KBM-7 (cell line): ENCODE measurements around the gene ATOH8.
"Not testable (repeated sequence)": the region's sequence is repeated elsewhere in the genome, so short reads cannot be mapped to it uniquely, and the experiment has no call there.

Source experiments
- DNase-seq: peaks from one replicate; pipeline ENCODE4 v3.0.0-alpha.2; 2015
- in situ Hi-C: fragments of 300-500 bp; cut with MboI; formaldehyde crosslinking; loops from 2 replicates; pipeline ENCODE4 v1.14.3; 2020; ENCODE audit warnings: low sequenced_read_pairs, low pct_unique_long_range_greater_than_20kb, mixed read lengths

The ATOH8 gene, protein sequence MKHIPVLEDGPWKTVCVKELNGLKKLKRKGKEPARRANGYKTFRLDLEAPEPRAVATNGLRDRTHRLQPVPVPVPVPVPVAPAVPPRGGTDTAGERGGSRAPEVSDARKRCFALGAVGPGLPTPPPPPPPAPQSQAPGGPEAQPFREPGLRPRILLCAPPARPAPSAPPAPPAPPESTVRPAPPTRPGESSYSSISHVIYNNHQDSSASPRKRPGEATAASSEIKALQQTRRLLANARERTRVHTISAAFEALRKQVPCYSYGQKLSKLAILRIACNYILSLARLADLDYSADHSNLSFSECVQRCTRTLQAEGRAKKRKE

DNA sequence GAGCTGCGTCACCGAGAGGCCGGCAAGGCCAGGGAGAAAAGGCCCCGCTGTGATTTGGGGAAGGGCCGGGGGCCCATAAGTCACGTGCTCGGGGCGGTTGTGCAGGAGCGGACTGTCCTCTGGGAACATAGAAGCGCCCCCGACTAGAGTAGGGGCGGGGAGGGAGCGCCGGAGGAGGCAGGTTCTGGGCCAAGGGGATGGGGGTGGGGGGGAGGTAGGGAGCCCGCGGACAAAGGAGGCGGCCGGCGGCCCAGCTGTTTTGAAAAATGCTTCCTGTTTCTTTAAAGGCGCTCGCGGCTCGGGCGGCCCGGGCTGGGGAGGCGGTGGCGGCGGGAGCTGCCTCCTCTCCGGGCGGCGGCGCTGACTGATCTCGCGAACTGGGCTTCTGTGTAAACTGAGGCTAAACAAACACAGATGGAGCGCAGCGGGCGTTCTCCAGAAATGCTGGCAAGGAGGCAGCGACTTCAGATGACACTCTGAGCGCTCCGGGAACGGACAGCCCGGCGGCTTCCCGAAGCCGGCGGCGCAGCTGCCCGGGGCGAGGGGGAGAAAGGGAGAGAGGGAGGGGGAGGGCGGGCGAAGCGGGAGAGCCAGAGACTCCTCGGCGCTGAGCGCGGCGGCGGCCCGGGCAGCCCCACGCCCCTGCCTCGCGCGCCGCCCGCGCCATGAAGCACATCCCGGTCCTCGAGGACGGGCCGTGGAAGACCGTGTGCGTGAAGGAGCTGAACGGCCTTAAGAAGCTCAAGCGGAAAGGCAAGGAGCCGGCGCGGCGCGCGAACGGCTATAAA is at the start of gene ATOH8:
Gene ATOH8, plus strand, starts transcription at position 467 of the 788 bp plus-strand sequence. Its CDS starts 199 bp downstream, at position 666.
- DNase-seq = peak; percentile 62
- in situ Hi-C loops = no loop called here

GRCh38 chr2:85704038-85704437 is 49.8 kb upstream of the ATOH8 start:
- no peak for DNase-seq
- in situ Hi-C loops = no loop called here

DNA sequence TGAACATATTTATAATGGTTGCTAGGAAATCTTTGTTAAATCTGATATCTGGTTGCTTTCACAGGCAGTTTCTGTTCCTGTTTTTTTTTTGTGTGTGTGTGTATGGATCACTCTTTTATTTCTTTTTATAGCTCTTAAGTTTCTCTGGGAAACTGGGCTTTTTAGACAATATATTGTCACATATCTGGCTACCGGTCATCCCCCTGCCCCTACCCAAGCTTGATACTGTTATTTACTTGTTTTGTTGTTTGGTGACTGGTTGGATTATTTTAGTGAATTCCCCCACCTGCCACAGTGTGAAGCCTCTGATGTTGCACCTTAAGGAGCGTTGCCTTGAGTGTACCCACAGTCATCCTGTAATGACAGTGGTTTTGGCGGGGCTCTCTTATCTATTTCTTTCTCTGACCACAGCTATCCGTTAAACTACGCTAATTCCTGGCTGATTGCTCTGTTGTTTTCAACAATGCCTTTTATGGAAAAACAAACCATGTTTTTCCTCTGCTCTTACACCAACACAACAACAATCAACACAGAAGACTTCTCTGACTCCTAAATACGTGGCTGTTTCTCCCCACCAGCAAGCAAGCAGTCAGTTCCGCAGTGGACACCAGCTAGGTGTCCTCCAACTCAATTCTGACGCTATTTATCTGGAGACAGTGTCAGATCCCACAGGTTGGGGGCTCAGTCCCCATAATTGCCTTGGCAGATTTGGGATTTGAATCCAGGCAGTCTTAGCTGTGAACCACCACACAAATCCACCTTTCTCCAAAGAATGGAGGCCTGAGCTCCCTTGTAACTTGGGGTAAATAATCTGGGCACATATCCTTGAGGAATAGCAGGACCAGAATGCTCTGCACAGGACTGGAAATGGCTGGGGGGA is 48.8 kb upstream of the ATOH8 start:
- in situ Hi-C loops = no loop called here
- peak; percentile 53 for DNase-seq

GRCh38 chr2:85705680-85706039 is 48.1 kb upstream of the ATOH8 start:
- in situ Hi-C loops = no loop called here
- peak; percentile 41 for DNase-seq

DNA sequence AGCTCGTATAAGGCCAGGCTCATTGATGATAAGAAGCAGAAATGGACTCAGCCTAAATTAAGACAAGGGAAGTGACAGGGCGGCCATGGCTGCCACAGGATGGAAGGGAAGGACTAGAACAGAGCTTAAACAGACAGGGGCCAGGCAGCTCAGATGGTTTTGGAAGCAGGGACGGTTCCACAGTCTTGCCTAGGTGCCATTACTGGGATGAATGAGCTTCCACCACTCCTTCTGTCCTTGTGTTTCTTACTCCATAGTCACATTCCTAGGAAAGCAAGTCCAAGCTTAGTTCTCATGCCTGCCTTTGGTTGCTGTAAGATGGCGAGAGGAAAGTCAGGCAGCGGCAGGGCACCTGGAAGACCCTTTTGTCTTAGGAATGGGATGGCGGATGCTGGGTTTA is 47.7 kb upstream of the ATOH8 start:
- no peak for DNase-seq
- in situ Hi-C loops = no loop called here

GRCh38 chr2:85706599-85707296 is 47.0 kb upstream of the ATOH8 start:
- peak; percentile 35 for DNase-seq
- in situ Hi-C loops = no loop called here

- in situ Hi-C loops = no loop called here
- DNase-seq = peak; percentile 89
Observed at GRCh38 chr2:85707304-85707703, 46.5 kb upstream of the ATOH8 start.

GRCh38 chr2:85708641-85709040 is 45.1 kb upstream of the ATOH8 start:
- in situ Hi-C loops = no loop called here

GRCh38 chr2:85709401-85709811 is 44.4 kb upstream of the ATOH8 start:
- in situ Hi-C loops = no loop called here
- DNase-seq = peak; percentile 46

More at GRCh38 chr2:85708641-85709040, 45.1 kb upstream of the ATOH8 start:
- no peak for DNase-seq

- DNase-seq = no peak
- in situ Hi-C loops = no loop called here
Observed at GRCh38 chr2:85710687-85711577, 42.9 kb upstream of the ATOH8 start.

- in situ Hi-C loops = no loop called here
- no peak for DNase-seq
Observed at GRCh38 chr2:85711578-85712060, 42.2 kb upstream of the ATOH8 start.

DNA sequence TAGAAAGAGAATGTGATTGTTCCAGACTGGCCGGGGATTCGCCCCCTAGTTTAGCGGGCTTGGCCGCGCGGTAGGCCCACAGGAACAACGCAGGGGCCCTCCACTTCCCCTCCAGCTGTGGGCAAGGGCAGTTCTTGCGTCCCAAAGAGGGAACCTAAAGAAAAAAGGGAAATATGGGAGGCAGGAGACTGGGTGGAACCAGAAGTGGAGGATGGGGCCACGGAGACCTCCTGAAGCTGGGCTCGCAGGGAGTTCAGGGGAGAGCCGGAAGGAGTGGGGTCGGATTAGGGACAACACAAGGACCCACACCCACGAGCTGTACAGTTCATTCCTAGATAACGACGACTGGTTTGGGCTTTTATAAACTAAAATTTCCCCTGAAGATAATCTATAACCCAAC is 41.5 kb upstream of the ATOH8 start:
- in situ Hi-C loops = no loop called here
- peak; percentile 79 for DNase-seq

DNA sequence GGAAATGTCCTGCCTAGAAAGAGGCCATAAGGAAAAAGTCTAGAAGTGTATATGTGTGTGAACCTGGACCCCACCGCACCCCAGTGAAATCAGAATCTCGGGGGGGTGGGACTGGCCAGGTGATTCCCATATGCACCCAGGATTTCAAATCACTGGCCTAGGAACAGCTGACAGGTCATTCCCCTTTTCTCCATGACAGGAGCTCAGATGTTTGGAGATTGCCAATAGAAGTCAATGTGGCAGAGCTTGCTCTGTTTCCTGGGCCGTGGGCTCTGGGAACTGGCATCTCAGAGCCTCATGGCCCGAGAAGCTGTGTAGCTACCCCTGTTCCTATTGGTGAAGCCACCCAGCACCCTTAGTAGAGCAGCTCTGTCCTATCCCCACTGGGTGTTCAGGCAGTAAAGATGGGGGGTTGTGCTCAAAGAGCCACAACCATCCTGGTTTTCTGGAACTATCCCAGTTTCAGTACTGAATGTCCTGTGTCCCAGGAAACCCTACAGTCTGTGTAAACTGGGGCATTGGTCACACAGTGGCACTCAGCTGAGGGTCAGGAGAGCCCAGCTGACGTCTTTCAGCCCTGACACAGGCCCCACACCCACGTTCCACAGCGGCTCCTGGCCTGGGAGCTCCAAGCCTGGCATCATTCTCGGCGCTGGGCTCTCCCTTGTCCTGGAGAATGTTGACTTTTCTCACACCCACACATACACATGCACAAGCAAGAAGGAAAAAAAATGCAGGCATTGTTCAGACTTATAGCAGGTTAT is 40.8 kb upstream of the ATOH8 start:
- DNase-seq = no peak
- in situ Hi-C loops = no loop called here

- in situ Hi-C loops = no loop called here
- no peak for DNase-seq
Observed at GRCh38 chr2:85713836-85714235, 40.0 kb upstream of the ATOH8 start.

DNA sequence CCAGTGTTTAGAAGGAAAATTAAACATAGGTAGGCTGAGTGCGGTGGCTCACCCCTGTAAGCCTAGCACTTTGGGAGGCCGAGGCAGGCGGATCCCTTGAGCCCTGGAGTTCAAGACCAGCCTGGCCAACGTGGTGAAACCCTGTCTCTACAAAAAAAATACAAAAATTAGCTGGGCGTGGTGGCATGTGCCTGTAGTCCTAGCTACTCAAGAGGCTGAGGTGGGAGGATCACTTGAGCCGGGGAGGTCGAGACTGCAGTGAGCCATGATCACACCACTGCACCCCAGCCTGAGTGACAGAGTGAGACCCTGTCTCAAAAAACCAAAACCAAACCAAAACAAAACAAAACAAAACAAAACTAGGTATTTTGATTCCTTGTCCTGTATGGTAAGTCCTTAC is 39.4 kb upstream of the ATOH8 start:
- in situ Hi-C loops, DNase-seq: not testable (repeated sequence)

GRCh38 chr2:85714841-85715240 is 39.0 kb upstream of the ATOH8 start:
- in situ Hi-C loops = no loop called here

DNA sequence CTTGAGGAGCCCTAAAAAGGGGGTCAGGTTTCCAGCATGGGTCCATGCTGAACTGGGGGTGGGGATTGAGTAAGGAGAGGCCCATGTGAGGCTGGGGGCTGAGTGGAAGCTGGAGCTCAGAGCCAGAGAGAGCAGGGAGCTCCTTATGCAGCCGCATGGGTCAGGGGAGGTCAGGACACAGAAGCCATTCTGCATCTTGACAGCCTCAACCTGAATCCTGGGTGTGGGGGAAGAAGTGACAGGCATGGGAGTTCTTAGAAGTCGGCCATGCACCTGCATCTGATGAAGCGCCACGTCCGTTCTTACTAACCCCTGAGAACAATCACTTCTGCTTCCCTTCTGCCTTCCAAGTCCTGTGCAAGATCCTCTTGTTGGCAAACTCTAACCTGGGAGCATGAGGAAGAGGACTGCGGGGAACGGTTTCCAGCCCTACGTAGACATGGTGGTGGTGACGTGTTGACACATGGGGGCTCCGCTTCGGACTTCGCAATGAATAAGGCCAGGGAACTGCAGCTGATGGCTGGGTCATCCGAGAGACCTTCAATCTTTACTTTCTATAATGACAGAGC is 37.4 kb upstream of the ATOH8 start:
- in situ Hi-C loops = no loop called here
- no peak for DNase-seq

More at GRCh38 chr2:85714841-85715240, 39.0 kb upstream of the ATOH8 start:
- no peak for DNase-seq
